GM10248 (cell line): ENCODE measurements around the gene NDUFV1.
A peak's percentile ranks its signal among the peaks of the same experiment; 100 is the strongest.

Experiments used
- CTCF ChIA-PET: fragments of 300-600 bp; sonication (Branson Sonifier 250); formaldehyde crosslinking; extraction: SDS; loops from one replicate; lab custom pipeline; 2021; ENCODE audit warnings: antibody characterized with exemption; lab: Yijun Ruan, JAX
- POLR2A ChIA-PET: fragments of 350-650 bp; sonication (Branson Sonifier 250); formaldehyde crosslinking; extraction: SDS; loops from one replicate; lab custom pipeline; 2020; ENCODE audit warnings: antibody characterized with exemption; lab: Yijun Ruan, JAX
- DNase-seq: peaks from one replicate; pipeline ENCODE4 v3.0.0; 2012; ENCODE audit errors: extremely low spot score
- CTCF ChIP-seq: IDR thresholded peaks from 2 replicates; pipeline ENCODE4 v1.5.1; 2012; ENCODE audit warnings: mild to moderate bottlenecking, low read depth; ENCODE audit errors: extremely low read depth, missing control alignments, control extremely low read depth

Gene NDUFV1

GRCh38 chr11:67641338-67642172 is 34.8 kb downstream of the NDUFV1 start:
- TF ChIP-seq CTCF, result no peak
- DNase-seq, result no peak
- POLR2A ChIA-PET, result no interaction called here
- CTCF ChIA-PET, result interaction anchor here (1.1 kb wide), 1 partner anchor 18 kb away, joined by 3 read pairs; no protein-coding TSS in a partner anchor

DNA sequence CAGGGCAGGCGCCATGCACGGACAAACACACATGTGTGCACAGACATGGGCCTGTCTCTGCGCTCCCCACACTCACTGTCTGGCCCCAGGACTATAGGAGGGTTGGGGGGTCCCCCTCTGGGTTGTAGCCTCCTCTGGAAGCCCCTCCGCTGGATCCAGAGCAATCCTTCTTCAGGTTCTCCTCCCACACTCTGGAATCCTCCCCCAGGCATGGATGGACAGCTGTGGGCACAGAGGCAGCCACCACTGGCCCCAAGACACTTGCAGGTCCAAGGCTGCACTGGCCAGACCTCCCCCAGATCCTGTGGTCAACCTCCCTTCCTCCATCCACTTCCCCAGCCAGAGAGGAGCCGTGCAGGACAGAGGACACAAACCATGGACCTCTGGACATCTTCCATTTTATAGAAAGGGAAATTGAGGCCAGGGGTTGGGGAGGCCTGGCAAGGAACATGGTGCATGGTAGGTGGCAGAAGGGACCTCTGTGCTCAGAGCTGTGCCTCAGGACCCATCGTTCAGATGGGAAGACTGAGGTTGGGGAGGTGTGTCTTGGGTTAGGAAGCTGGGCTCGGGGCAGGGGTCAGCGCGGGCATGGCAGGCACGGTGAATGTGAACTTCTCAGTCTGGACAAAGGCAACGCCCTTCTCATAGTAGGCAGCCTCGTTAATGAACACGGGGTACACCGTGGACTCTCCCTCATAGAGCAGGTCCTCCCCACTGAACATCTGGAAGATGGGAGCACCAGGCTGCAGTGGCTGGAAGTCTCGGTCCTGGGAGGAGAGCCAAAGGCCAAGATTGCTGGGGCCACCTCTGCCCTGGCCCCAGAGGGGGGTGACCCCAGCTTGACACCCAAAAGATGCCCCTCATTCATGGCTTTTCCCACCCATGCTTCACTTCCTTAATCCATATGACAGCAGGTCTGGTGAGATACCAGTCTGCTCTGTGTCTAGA is 35.7 kb downstream of the NDUFV1 start:
- DNase-seq, result no peak
- no peak for TF ChIP-seq CTCF
- ChIA-PET CTCF (interaction anchor here (1.3 to 7.3 kb wide), 3 partner anchors 12 to 20 kb away, joined by 3 to 69 read pairs (median 8); partner anchors contain the start of gene NUDT8), POLR2A (no interaction called here)

DNA sequence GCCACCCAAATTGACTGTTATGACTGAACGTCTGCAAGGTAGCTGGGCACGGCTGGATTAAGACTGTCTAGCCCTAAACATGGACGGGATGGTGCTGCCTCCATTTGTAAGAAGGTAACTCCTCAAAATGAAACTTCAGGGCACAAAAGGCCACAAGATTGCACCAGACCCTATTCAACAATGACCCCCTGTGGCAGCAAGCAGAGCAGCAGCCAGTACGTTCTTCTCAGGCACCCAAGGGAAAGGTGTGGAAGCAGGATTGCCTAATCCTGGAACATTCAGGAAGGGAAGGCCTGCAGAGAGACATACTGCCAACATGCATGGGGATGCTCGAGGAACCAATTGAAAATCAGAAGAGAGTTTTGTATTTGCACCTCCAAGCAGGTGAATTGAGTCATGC is 37.3 kb downstream of the NDUFV1 start:
- no peak for DNase-seq
- peak; percentile 21 for TF ChIP-seq CTCF
- ChIA-PET POLR2A (no interaction called here), CTCF (interaction anchor here (1.4 to 10.1 kb wide), 4 partner anchors 7 to 18 kb away, joined by 3 to 142 read pairs (median 59); partner anchors contain the start of genes NUDT8 and TBX10)

- POLR2A ChIA-PET, result no interaction called here
- DNase-seq, result no peak
- TF ChIP-seq CTCF, result no peak
- CTCF ChIA-PET, result interaction anchor here (5.3 to 10.1 kb wide), 3 partner anchors 8 to 16 kb away, joined by 49 to 142 read pairs (median 69); partner anchors contain the start of genes NUDT8 and TBX10
Measured at GRCh38 chr11:67644472-67645418, 38.0 kb downstream of the NDUFV1 start.

GRCh38 chr11:67645521-67646461 is 39.1 kb downstream of the NDUFV1 start:
- no peak for TF ChIP-seq CTCF
- POLR2A ChIA-PET, result no interaction called here
- CTCF ChIA-PET, result interaction anchor here (0.9 to 10.1 kb wide), 6 partner anchors 9 to 294 kb away, joined by 3 to 142 read pairs (median 26); partner anchors contain the start of genes NUDT8 and TBX10
- no peak for DNase-seq
